HepG2 (cell line): ENCODE data around the gene PSMD1. TPM values are rescaled to one million over a fixed set of nuclear protein-coding genes. Genes with fewer than 3 reads are reported as not detected.

ENCODE experiments used
- ARNTL ChIP-seq: sonication (generic); formaldehyde crosslinking; IDR thresholded peaks from 2 replicates; pipeline ENCODE4 v1.4.0; 2020; ENCODE audit warnings: mild to moderate bottlenecking, missing genetic modification reagents
- ELF3 ChIP-seq: IDR thresholded peaks from 2 replicates; pipeline ENCODE4 v1.6.1; 2016; ENCODE audit warnings: missing genetic modification reagents, missing compliant biosample characterization
- FOXK2 ChIP-seq: fragments of 450-650 bp; IDR thresholded peaks from 2 replicates; pipeline ENCODE4 v1.6.1; 2016
- FOXP1 ChIP-seq, 2 experiments: fragments of 450-650 bp in 1 of 2; IDR thresholded peaks; 2 replicates each; pipeline ENCODE4 v1.6.1; 2017 to 2018; ENCODE audit warnings: antibody characterized with exemption in 1 of 2
- KDM2A ChIP-seq: sonication (generic); formaldehyde crosslinking; IDR thresholded peaks from 2 replicates; pipeline ENCODE4 v1.4.0; 2020; ENCODE audit warnings: low read depth, missing genetic modification reagents, borderline replicate concordance
- MAFK ChIP-seq, 2 experiments: IDR thresholded peaks in 1 of 2; conservative IDR thresholded peaks in 1 of 2; 2 replicates each; pipeline ENCODE4 v1.6.1; 2011; ENCODE audit warnings: improper control_type of control experiment in 2 of 2, low read length in 2 of 2
- MBNL3 ChIP-seq: fragments of 250-450 bp; sonication (Bioruptor Pico); conservative IDR thresholded peaks from 2 replicates; pipeline ENCODE4 v1.8.0; 2022; ENCODE audit warnings: mild to moderate bottlenecking, inconsistent platforms
- NFATC3 ChIP-seq: sonication (generic); formaldehyde crosslinking; IDR thresholded peaks from 2 replicates; pipeline ENCODE4 v1.5.1; 2020; ENCODE audit warnings: mild to moderate bottlenecking, missing genetic modification reagents
- RAD51 ChIP-seq: fragments of 450-650 bp; IDR thresholded peaks from 2 replicates; pipeline ENCODE4 v1.6.1; 2016; ENCODE audit warnings: borderline replicate concordance
- REXO4 ChIP-seq: sonication (generic); formaldehyde crosslinking; IDR thresholded peaks from 2 replicates; pipeline ENCODE4 v1.8.0; 2022; ENCODE audit warnings: missing genetic modification reagents, mild to moderate bottlenecking, borderline replicate concordance
- ZNF3 ChIP-seq: IDR thresholded peaks from 2 replicates; pipeline ENCODE4 v1.7.0; 2017; ENCODE audit warnings: inconsistent platforms
- ZNF547 ChIP-seq: sonication (generic); formaldehyde crosslinking; IDR thresholded peaks from 2 replicates; pipeline ENCODE4 v1.5.1; 2020; ENCODE audit warnings: mild to moderate bottlenecking, missing genetic modification reagents
- ZNF549 ChIP-seq: sonication (generic); formaldehyde crosslinking; IDR thresholded peaks from 2 replicates; pipeline ENCODE4 v1.5.0; 2020; ENCODE audit warnings: missing genetic modification reagents
- ZNF792 ChIP-seq: IDR thresholded peaks from 2 replicates; pipeline ENCODE4 v1.6.1; 2016
- polyA plus RNA-seq, 8 experiments: library from polyadenylated mRNA; depleted of rRNA in 3 of 8; stranded (reverse) in 7 of 8; unstranded in 1 of 8; fragments of >200 nt; fragmentation: Illumina TruSeq in 4 of 8; extraction: Trizol in 4 of 8; gene quantifications; 2 replicates each; pipeline versions ENCODE4 v1.2.1 to v1.2.3, GENCODE V29; 2011 to 2016; ENCODE audit warnings: low read depth in 4 of 8, missing spikeins in 1 of 8, mixed read lengths in 1 of 8; ENCODE audit not compliant: insufficient read depth in 1 of 8
- total RNA-seq, 5 experiments: library from RNA; depleted of rRNA; stranded (reverse); fragments of >200 nt; fragmentation: Illumina TruSeq; extraction: Trizol; gene quantifications; 2 replicates each; pipeline ENCODE4 v1.2.3, GENCODE V29; 2016; ENCODE audit warnings: low read depth in 1 of 5
- TF ChIP-seq, protein P1 (sequence below): IDR thresholded peaks from 2 replicates; pipeline ENCODE4 v1.6.1; 2012; ENCODE audit warnings: low read length, improper control_type of control experiment
- TF ChIP-seq, protein P2 (sequence below): sonication (generic); formaldehyde crosslinking; conservative IDR thresholded peaks from 2 replicates; pipeline ENCODE4 v1.8.0; 2022; ENCODE audit warnings: mild to moderate bottlenecking, moderate library complexity, missing genetic modification reagents
- TF ChIP-seq, protein P3 (sequence below): sonication (generic); formaldehyde crosslinking; IDR thresholded peaks from 2 replicates; pipeline ENCODE4 v1.5.0; 2020; ENCODE audit warnings: missing genetic modification reagents
- TF ChIP-seq, protein P4 (sequence below): sonication (generic); formaldehyde crosslinking; IDR thresholded peaks from 2 replicates; pipeline ENCODE4 v1.4.0; 2020; ENCODE audit warnings: missing genetic modification reagents
- TF ChIP-seq, protein P5 (sequence below): sonication (generic); formaldehyde crosslinking; IDR thresholded peaks from 2 replicates; pipeline ENCODE4 v1.4.0; 2020; ENCODE audit warnings: missing genetic modification reagents
- TF ChIP-seq, protein P6 (sequence below): sonication (generic); formaldehyde crosslinking; IDR thresholded peaks from 2 replicates; pipeline ENCODE4 v1.8.0; 2022; ENCODE audit warnings: missing genetic modification reagents, low read depth, mild to moderate bottlenecking, borderline replicate concordance

Gene PSMD1
- total and polyA plus RNA-seq, 2 of the 13 experiments (the other 11 are each of a cell fraction or from before 2014, with no cell fraction given), result 136 to 191 TPM

DNA sequence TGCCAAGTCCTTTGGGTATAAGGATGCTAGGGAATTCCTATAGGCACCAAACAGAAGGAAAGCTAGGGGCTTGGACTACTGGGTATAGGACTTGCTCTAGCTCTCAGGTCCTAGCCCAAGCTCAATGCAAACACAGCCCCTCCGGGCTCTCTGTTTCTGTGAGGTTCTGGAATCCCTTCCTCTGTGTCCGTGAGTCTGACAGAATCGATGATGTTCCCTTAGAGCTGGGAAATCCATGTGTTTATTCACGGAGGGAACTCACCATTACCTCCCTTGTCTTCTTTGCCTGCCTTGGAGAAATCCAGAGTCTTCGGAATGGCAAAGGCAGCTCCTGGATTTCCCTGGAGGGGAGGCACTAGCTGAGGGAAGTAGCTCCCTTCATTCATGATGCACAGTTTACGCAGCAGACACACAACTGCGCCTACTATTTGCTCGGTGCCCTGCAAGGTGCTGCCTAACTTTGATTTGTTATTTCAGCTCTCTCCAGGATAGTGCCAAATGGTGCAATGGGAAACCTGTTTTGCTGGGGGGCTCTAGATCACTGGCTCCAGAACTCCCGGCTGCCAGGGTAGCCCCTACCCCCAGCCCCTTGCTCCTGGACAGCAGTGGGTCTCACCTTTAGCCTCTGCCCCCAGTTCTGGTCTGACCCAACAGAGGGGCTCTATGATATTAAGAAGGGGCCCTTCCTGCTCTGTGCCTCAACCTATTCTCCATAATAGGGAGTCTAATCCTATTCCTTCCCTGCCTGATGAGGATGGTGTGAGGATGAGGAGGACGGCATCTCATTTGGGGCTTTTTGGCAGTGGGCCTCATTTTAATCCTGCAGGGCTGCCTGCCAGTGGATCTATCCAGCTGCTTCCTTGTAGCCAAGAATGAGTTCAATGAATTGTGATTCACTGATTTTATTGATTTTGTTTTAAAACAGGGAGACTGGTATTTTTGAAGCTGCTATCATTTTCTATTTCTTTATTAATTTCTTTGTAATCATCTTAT, 8.4 kb upstream of the PSMD1 start (continued):
- TF ChIP-seq, protein P1, sequence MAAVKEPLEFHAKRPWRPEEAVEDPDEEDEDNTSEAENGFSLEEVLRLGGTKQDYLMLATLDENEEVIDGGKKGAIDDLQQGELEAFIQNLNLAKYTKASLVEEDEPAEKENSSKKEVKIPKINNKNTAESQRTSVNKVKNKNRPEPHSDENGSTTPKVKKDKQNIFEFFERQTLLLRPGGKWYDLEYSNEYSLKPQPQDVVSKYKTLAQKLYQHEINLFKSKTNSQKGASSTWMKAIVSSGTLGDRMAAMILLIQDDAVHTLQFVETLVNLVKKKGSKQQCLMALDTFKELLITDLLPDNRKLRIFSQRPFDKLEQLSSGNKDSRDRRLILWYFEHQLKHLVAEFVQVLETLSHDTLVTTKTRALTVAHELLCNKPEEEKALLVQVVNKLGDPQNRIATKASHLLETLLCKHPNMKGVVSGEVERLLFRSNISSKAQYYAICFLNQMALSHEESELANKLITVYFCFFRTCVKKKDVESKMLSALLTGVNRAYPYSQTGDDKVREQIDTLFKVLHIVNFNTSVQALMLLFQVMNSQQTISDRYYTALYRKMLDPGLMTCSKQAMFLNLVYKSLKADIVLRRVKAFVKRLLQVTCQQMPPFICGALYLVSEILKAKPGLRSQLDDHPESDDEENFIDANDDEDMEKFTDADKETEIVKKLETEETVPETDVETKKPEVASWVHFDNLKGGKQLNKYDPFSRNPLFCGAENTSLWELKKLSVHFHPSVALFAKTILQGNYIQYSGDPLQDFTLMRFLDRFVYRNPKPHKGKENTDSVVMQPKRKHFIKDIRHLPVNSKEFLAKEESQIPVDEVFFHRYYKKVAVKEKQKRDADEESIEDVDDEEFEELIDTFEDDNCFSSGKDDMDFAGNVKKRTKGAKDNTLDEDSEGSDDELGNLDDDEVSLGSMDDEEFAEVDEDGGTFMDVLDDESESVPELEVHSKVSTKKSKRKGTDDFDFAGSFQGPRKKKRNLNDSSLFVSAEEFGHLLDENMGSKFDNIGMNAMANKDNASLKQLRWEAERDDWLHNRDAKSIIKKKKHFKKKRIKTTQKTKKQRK, result no peak
- TF ChIP-seq, protein P2, sequence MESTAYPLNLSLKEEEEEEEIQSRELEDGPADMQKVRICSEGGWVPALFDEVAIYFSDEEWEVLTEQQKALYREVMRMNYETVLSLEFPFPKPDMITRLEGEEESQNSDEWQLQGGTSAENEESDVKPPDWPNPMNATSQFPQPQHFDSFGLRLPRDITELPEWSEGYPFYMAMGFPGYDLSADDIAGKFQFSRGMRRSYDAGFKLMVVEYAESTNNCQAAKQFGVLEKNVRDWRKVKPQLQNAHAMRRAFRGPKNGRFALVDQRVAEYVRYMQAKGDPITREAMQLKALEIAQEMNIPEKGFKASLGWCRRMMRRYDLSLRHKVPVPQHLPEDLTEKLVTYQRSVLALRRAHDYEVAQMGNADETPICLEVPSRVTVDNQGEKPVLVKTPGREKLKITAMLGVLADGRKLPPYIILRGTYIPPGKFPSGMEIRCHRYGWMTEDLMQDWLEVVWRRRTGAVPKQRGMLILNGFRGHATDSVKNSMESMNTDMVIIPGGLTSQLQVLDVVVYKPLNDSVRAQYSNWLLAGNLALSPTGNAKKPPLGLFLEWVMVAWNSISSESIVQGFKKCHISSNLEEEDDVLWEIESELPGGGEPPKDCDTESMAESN (CRISPR knock-in tag), result no peak
- TF ChIP-seq ZNF792 (CRISPR knock-in tag), result no peak
- TF ChIP-seq, protein P3, sequence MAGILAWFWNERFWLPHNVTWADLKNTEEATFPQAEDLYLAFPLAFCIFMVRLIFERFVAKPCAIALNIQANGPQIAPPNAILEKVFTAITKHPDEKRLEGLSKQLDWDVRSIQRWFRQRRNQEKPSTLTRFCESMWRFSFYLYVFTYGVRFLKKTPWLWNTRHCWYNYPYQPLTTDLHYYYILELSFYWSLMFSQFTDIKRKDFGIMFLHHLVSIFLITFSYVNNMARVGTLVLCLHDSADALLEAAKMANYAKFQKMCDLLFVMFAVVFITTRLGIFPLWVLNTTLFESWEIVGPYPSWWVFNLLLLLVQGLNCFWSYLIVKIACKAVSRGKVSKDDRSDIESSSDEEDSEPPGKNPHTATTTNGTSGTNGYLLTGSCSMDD (CRISPR knock-in tag), result no peak
- no peak for TF ChIP-seq MBNL3 (CRISPR knock-in tag)
- no peak for TF ChIP-seq ELF3
- TF ChIP-seq ZNF547 (CRISPR knock-in tag), result no peak
- TF ChIP-seq KDM2A, result 0 out of 2 replicates have a peak, but pooled peaks have one; percentile 8
- TF ChIP-seq ZNF3 (CRISPR knock-in tag), result no peak
- TF ChIP-seq, protein P4, sequence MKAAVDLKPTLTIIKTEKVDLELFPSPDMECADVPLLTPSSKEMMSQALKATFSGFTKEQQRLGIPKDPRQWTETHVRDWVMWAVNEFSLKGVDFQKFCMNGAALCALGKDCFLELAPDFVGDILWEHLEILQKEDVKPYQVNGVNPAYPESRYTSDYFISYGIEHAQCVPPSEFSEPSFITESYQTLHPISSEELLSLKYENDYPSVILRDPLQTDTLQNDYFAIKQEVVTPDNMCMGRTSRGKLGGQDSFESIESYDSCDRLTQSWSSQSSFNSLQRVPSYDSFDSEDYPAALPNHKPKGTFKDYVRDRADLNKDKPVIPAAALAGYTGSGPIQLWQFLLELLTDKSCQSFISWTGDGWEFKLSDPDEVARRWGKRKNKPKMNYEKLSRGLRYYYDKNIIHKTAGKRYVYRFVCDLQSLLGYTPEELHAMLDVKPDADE, result no peak
- no peak for TF ChIP-seq RAD51
- no peak for TF ChIP-seq REXO4 (CRISPR knock-in tag)
- no peak for TF ChIP-seq ZNF549 (CRISPR knock-in tag)
- no peak for TF ChIP-seq ARNTL (CRISPR knock-in tag)
- no peak for TF ChIP-seq MAFK (conservative IDR thresholded peaks at IDR 0.05 in 1 of 2, IDR thresholded peaks at IDR 0.05 in 1 of 2; ENCODE audit: low read length in 2 of 2)
- peak; percentile 61; the same call in 1 of the 2 replicates for TF ChIP-seq FOXK2
- TF ChIP-seq NFATC3 (CRISPR knock-in tag), result no peak
- TF ChIP-seq, protein P5, sequence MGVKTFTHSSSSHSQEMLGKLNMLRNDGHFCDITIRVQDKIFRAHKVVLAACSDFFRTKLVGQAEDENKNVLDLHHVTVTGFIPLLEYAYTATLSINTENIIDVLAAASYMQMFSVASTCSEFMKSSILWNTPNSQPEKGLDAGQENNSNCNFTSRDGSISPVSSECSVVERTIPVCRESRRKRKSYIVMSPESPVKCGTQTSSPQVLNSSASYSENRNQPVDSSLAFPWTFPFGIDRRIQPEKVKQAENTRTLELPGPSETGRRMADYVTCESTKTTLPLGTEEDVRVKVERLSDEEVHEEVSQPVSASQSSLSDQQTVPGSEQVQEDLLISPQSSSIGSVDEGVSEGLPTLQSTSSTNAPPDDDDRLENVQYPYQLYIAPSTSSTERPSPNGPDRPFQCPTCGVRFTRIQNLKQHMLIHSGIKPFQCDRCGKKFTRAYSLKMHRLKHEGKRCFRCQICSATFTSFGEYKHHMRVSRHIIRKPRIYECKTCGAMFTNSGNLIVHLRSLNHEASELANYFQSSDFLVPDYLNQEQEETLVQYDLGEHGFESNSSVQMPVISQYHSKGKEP (CRISPR knock-in tag), result no peak
- TF ChIP-seq FOXP1 (IDR thresholded peaks at IDR 0.05), result no peak
- TF ChIP-seq FOXP1 (CRISPR knock-in tag; IDR thresholded peaks at IDR 0.05), result no peak
- TF ChIP-seq, protein P6, sequence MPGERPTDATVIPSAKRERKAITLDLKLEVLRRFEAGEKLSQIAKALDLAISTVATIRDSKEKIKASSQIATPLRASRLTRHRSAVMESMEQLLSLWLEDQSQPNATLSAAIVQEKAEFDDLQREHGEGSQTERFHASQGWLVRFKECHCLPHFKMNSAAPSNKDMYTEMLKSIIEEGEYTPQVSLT, result no peak
